Smooth muscle cell (in vitro differentiated cells): ENCODE measurements around the gene STX8. TPM values are rescaled to one million over a fixed set of nuclear protein-coding genes. Genes with fewer than 3 reads are reported as not detected.

ENCODE experiments used
- DNase-seq: peaks from one replicate; lab custom pipeline; 2025; ENCODE audit not compliant: unreplicated experiment; lab: John Stamatoyannopoulos, UW
- H2AFZ ChIP-seq: fragments of 200-600 bp; sonication (generic); 2 replicates; pipeline ENCODE4 v1.6.0; 2016; ENCODE audit warnings: antibody characterized with exemption, low read depth, mild to moderate bottlenecking
- H3F3A ChIP-seq: fragments of 200-600 bp; sonication (generic); 2 replicates; pipeline ENCODE4 v1.6.0; 2017; ENCODE audit warnings: antibody characterized with exemption, low read depth
- H3K27ac ChIP-seq: fragments of 200-600 bp; sonication (generic); 2 replicates; pipeline ENCODE4 v1.5.1; 2016; ENCODE audit warnings: low read depth, mild to moderate bottlenecking
- H3K27me3 ChIP-seq: fragments of 200-600 bp; sonication (generic); 2 replicates; pipeline ENCODE4 v1.6.1; 2016; ENCODE audit warnings: low read depth, mild to moderate bottlenecking
- H3K36me3 ChIP-seq: fragments of 200-600 bp; sonication (generic); 2 replicates; pipeline ENCODE4 v1.5.1; 2016; ENCODE audit warnings: low read depth
- H3K4me1 ChIP-seq: fragments of 200-600 bp; sonication (generic); 2 replicates; pipeline ENCODE4 v1.5.1; 2016; ENCODE audit warnings: low read depth
- H3K4me2 ChIP-seq: fragments of 200-600 bp; sonication (generic); 2 replicates; pipeline ENCODE4 v1.6.0; 2016; ENCODE audit warnings: mild to moderate bottlenecking
- H3K4me3 ChIP-seq: fragments of 200-600 bp; sonication (generic); 2 replicates; pipeline ENCODE4 v1.5.1; 2016; ENCODE audit warnings: mild to moderate bottlenecking
- H3K79me2 ChIP-seq: fragments of 200-600 bp; sonication (generic); 2 replicates; pipeline ENCODE4 v1.6.0; 2016; ENCODE audit warnings: low read depth, mild to moderate bottlenecking
- H3K9ac ChIP-seq: fragments of 200-600 bp; sonication (generic); 2 replicates; pipeline ENCODE4 v1.6.0; 2016; ENCODE audit warnings: low read depth
- H3K9me3 ChIP-seq: fragments of 200-600 bp; sonication (generic); replicated peaks from 2 replicates; pipeline ENCODE4 v1.5.1; 2016; ENCODE audit warnings: low read depth
- H4K20me1 ChIP-seq: fragments of 200-600 bp; sonication (generic); 2 replicates; pipeline ENCODE4 v1.6.0; 2016; ENCODE audit warnings: low read depth
- WGBS: methylation state at CpG from one replicate; pipeline ENCODE4 v1.1.7; 2016; ENCODE audit warnings: low lambda C conversion rate; 5-methylcytosine and 5-hydroxymethylcytosine counted together
- polyA plus RNA-seq: library from polyadenylated mRNA; unstranded; fragments of >200 nt; fragmentation: Nextera tagmentation; extraction: Ambion mirVana; gene quantifications from 2 replicates; pipeline ENCODE4 v1.2.1, GENCODE V29; 2016
- total RNA-seq: library from RNA; depleted of rRNA; stranded (reverse); fragments of >200 nt; gene quantifications from 2 replicates; pipeline ENCODE4 v1.2.3, GENCODE V29; 2014
- TF ChIP-seq, protein P1 (sequence below): fragments of 200-600 bp; sonication (generic); IDR thresholded peaks from 2 replicates; pipeline ENCODE4 v1.5.1; 2017; ENCODE audit warnings: borderline replicate concordance, mild to moderate bottlenecking, antibody characterized with exemption; ENCODE audit not compliant: insufficient read depth, poor library complexity, severe bottlenecking

STX8 gene
- total and polyA plus RNA-seq, 2 experiments from 2014 or later = 63.8 to 88.5 TPM

- no peaks in the 10 kb centered on the region for H3F3A ChIP-seq
- H3K9me3 ChIP-seq = no peaks in the 10 kb centered on the region
- peaks cover 4% of the 10 kb centered on the region for H3K4me1 ChIP-seq
- no peaks in the 10 kb centered on the region for H3K79me2 ChIP-seq
- H2AFZ ChIP-seq = no peak overlapping the region
- H3K4me3 ChIP-seq = no peak overlapping the region
- no peak overlapping the region for H3K4me2 ChIP-seq
- H3K9ac ChIP-seq = no peak overlapping the region
- TF ChIP-seq, protein P1, sequence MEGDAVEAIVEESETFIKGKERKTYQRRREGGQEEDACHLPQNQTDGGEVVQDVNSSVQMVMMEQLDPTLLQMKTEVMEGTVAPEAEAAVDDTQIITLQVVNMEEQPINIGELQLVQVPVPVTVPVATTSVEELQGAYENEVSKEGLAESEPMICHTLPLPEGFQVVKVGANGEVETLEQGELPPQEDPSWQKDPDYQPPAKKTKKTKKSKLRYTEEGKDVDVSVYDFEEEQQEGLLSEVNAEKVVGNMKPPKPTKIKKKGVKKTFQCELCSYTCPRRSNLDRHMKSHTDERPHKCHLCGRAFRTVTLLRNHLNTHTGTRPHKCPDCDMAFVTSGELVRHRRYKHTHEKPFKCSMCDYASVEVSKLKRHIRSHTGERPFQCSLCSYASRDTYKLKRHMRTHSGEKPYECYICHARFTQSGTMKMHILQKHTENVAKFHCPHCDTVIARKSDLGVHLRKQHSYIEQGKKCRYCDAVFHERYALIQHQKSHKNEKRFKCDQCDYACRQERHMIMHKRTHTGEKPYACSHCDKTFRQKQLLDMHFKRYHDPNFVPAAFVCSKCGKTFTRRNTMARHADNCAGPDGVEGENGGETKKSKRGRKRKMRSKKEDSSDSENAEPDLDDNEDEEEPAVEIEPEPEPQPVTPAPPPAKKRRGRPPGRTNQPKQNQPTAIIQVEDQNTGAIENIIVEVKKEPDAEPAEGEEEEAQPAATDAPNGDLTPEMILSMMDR = no peak
- no peaks in the 10 kb centered on the region for H3K27me3 ChIP-seq
- H3K27ac ChIP-seq = no peak overlapping the region
- WGBS = 86% methylated on average over 4 of the region's 4 CpGs
- no peaks in the 10 kb centered on the region for H4K20me1 ChIP-seq
- no peaks in the 10 kb centered on the region for H3K36me3 ChIP-seq
- DNase-seq = no peak
Observed at GRCh38 chr17:9468937-9469336, 106.7 kb downstream of the STX8 start.

DNA sequence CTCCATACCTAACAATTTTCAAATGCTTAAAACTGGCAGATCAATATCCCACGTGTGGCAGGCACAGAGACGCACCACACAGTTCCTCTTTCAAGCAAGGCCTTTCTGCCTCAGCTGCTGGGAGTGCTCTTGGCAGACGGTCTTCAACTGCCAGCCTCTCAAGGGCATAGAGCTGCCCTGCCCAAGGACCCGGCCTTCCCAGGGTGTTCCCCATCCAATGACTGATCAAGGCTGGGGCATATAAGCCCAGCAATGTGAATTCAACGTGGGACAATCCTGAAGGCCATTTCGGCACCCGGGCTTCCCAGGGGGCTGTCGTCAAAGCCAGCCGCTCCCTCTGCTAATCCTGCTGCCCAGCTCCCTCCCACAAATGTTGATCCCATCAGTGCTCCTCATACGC is 107.1 kb downstream of the STX8 start:
- no peaks in the 10 kb centered on the region for H3K36me3 ChIP-seq
- H2AFZ ChIP-seq = no peak overlapping the region
- TF ChIP-seq, protein P1 = no peak
- no peaks in the 10 kb centered on the region for H4K20me1 ChIP-seq
- DNase-seq = no peak
- H3K4me3 ChIP-seq = no peak overlapping the region
- no peaks in the 10 kb centered on the region for H3K9me3 ChIP-seq
- H3K79me2 ChIP-seq = no peaks in the 10 kb centered on the region
- H3K27me3 ChIP-seq = no peaks in the 10 kb centered on the region
- no peak overlapping the region for H3K9ac ChIP-seq
- H3F3A ChIP-seq = no peaks in the 10 kb centered on the region
- no peak overlapping the region for H3K4me2 ChIP-seq
- WGBS = 94% methylated on average over 10 of the region's 10 CpGs
- H3K27ac ChIP-seq = no peak overlapping the region
- H3K4me1 ChIP-seq = peaks cover 4% of the 10 kb centered on the region

DNA sequence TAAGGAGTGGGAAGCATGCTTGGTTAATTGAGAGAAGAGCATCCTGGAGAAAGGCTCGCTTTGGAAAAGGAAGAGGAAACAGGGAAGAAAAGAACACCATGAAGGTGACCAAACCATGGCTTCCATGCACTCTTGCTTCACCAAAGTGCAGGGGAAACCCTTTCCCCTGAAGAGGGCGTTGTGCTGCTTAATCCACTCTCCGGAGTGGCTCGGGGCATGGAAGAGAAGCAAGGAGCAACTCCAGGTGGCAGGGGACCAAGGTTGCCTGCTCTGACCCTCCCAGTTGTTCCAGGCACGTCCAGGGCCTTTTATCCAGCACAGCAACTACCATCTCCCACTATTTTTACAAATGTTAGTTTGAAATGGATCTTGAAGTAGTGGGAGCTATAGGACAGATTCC is 108.1 kb downstream of the STX8 start:
- H3K9ac ChIP-seq = no peak overlapping the region
- H3K27ac ChIP-seq = no peak overlapping the region
- TF ChIP-seq, protein P1 = no peak

GRCh38 chr17:9465210-9465921 is 110.3 kb downstream of the STX8 start:
- WGBS = 87% methylated on average over 16 of the region's 16 CpGs
- TF ChIP-seq, protein P1 = no peak
- no peaks in the 10 kb centered on the region for H3K36me3 ChIP-seq
- H4K20me1 ChIP-seq = no peaks in the 10 kb centered on the region
- no peaks in the 10 kb centered on the region for H3F3A ChIP-seq
- H2AFZ ChIP-seq = no peak overlapping the region
- peaks cover 4% of the 10 kb centered on the region for H3K4me1 ChIP-seq
- H3K9ac ChIP-seq = no peak overlapping the region
- H3K79me2 ChIP-seq = no peaks in the 10 kb centered on the region
- H3K4me2 ChIP-seq = no peak overlapping the region
- no peaks in the 10 kb centered on the region for H3K9me3 ChIP-seq
- H3K4me3 ChIP-seq = no peak overlapping the region
- no peak for DNase-seq
- H3K27ac ChIP-seq = no peak overlapping the region
- no peaks in the 10 kb centered on the region for H3K27me3 ChIP-seq

More for the DNA sequence above, 108.1 kb downstream of the STX8 start:
- H3F3A ChIP-seq = no peaks in the 10 kb centered on the region
- H3K4me2 ChIP-seq = no peak overlapping the region
- H3K9me3 ChIP-seq = no peaks in the 10 kb centered on the region
- H3K36me3 ChIP-seq = no peaks in the 10 kb centered on the region
- H3K4me3 ChIP-seq = no peak overlapping the region
- no peaks in the 10 kb centered on the region for H3K27me3 ChIP-seq
- WGBS = 70% methylated on average over 5 of the region's 5 CpGs
- no peaks in the 10 kb centered on the region for H4K20me1 ChIP-seq
- peaks cover 4% of the 10 kb centered on the region for H3K4me1 ChIP-seq
- H2AFZ ChIP-seq = no peak overlapping the region
- no peaks in the 10 kb centered on the region for H3K79me2 ChIP-seq
- DNase-seq = no peak
